Smooth muscle cell (in vitro differentiated cells): ENCODE measurements around the gene SPECC1L. TPM values are rescaled to one million over a fixed set of nuclear protein-coding genes. Genes with fewer than 3 reads are reported as not detected.

Source experiments
- DNase-seq: peaks from one replicate; lab custom pipeline; 2025; ENCODE audit not compliant: unreplicated experiment; lab: John Stamatoyannopoulos, UW
- H2AFZ ChIP-seq: fragments of 200-600 bp; sonication (generic); 2 replicates; pipeline ENCODE4 v1.6.0; 2016; ENCODE audit warnings: antibody characterized with exemption, low read depth, mild to moderate bottlenecking
- H3F3A ChIP-seq: fragments of 200-600 bp; sonication (generic); 2 replicates; pipeline ENCODE4 v1.6.0; 2017; ENCODE audit warnings: antibody characterized with exemption, low read depth
- H3K27ac ChIP-seq: fragments of 200-600 bp; sonication (generic); 2 replicates; pipeline ENCODE4 v1.5.1; 2016; ENCODE audit warnings: low read depth, mild to moderate bottlenecking
- H3K27me3 ChIP-seq: fragments of 200-600 bp; sonication (generic); 2 replicates; pipeline ENCODE4 v1.6.1; 2016; ENCODE audit warnings: low read depth, mild to moderate bottlenecking
- H3K36me3 ChIP-seq: fragments of 200-600 bp; sonication (generic); 2 replicates; pipeline ENCODE4 v1.5.1; 2016; ENCODE audit warnings: low read depth
- H3K4me1 ChIP-seq: fragments of 200-600 bp; sonication (generic); 2 replicates; pipeline ENCODE4 v1.5.1; 2016; ENCODE audit warnings: low read depth
- H3K4me2 ChIP-seq: fragments of 200-600 bp; sonication (generic); 2 replicates; pipeline ENCODE4 v1.6.0; 2016; ENCODE audit warnings: mild to moderate bottlenecking
- H3K4me3 ChIP-seq: fragments of 200-600 bp; sonication (generic); 2 replicates; pipeline ENCODE4 v1.5.1; 2016; ENCODE audit warnings: mild to moderate bottlenecking
- H3K79me2 ChIP-seq: fragments of 200-600 bp; sonication (generic); 2 replicates; pipeline ENCODE4 v1.6.0; 2016; ENCODE audit warnings: low read depth, mild to moderate bottlenecking
- H3K9ac ChIP-seq: fragments of 200-600 bp; sonication (generic); 2 replicates; pipeline ENCODE4 v1.6.0; 2016; ENCODE audit warnings: low read depth
- H3K9me3 ChIP-seq: fragments of 200-600 bp; sonication (generic); replicated peaks from 2 replicates; pipeline ENCODE4 v1.5.1; 2016; ENCODE audit warnings: low read depth
- H4K20me1 ChIP-seq: fragments of 200-600 bp; sonication (generic); 2 replicates; pipeline ENCODE4 v1.6.0; 2016; ENCODE audit warnings: low read depth
- WGBS: methylation state at CpG from one replicate; pipeline ENCODE4 v1.1.7; 2016; ENCODE audit warnings: low lambda C conversion rate; 5-methylcytosine and 5-hydroxymethylcytosine counted together
- polyA plus RNA-seq: library from polyadenylated mRNA; unstranded; fragments of >200 nt; fragmentation: Nextera tagmentation; extraction: Ambion mirVana; gene quantifications from 2 replicates; pipeline ENCODE4 v1.2.1, GENCODE V29; 2016
- total RNA-seq: library from RNA; depleted of rRNA; stranded (reverse); fragments of >200 nt; gene quantifications from 2 replicates; pipeline ENCODE4 v1.2.3, GENCODE V29; 2014
- TF ChIP-seq, protein P1 (sequence below): fragments of 200-600 bp; sonication (generic); IDR thresholded peaks from 2 replicates; pipeline ENCODE4 v1.5.1; 2017; ENCODE audit warnings: borderline replicate concordance, mild to moderate bottlenecking, antibody characterized with exemption; ENCODE audit not compliant: insufficient read depth, poor library complexity, severe bottlenecking

The SPECC1L gene
- total and polyA plus RNA-seq, 2 experiments from 2014 or later: 10.0 to 19.1 TPM

DNA sequence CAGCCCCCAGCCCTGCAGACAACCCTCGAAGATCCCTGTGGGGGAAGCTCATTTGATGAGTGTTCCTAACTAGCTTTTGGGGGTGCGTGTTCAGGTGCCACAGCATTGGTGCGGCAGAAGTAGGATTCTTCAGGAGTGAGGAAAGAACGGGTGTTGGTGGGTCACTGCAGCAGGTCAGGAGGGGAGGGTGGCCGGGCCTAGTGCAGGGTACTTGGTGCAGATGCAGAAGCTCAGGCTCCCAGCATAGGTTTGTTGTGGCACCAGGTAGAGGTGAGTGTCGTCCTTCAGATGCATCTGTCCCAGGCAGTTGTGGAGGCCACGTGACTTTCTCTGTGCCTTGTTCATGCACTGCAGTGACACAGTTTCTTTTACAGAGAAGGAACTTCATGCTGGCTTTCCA lies 141.6 kb downstream of the SPECC1L start:
- H3K9ac ChIP-seq: no peak overlapping the region
- TF ChIP-seq, protein P1, sequence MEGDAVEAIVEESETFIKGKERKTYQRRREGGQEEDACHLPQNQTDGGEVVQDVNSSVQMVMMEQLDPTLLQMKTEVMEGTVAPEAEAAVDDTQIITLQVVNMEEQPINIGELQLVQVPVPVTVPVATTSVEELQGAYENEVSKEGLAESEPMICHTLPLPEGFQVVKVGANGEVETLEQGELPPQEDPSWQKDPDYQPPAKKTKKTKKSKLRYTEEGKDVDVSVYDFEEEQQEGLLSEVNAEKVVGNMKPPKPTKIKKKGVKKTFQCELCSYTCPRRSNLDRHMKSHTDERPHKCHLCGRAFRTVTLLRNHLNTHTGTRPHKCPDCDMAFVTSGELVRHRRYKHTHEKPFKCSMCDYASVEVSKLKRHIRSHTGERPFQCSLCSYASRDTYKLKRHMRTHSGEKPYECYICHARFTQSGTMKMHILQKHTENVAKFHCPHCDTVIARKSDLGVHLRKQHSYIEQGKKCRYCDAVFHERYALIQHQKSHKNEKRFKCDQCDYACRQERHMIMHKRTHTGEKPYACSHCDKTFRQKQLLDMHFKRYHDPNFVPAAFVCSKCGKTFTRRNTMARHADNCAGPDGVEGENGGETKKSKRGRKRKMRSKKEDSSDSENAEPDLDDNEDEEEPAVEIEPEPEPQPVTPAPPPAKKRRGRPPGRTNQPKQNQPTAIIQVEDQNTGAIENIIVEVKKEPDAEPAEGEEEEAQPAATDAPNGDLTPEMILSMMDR: no peak
- no peaks in the 10 kb centered on the region for H3K36me3 ChIP-seq
- H3F3A ChIP-seq: no peaks in the 10 kb centered on the region
- no peak overlapping the region for H3K4me3 ChIP-seq
- H3K27ac ChIP-seq: no peak overlapping the region
- DNase-seq: no peak
- H3K27me3 ChIP-seq: no peaks in the 10 kb centered on the region
- no peak overlapping the region for H3K4me2 ChIP-seq
- H3K9me3 ChIP-seq: no peaks in the 10 kb centered on the region
- 96% methylated on average over 7 of the region's 7 CpGs for WGBS
- H4K20me1 ChIP-seq: peaks cover 56% of the 10 kb centered on the region
- H2AFZ ChIP-seq: no peak overlapping the region
- H3K4me1 ChIP-seq: no peaks in the 10 kb centered on the region
- no peaks in the 10 kb centered on the region for H3K79me2 ChIP-seq

DNA sequence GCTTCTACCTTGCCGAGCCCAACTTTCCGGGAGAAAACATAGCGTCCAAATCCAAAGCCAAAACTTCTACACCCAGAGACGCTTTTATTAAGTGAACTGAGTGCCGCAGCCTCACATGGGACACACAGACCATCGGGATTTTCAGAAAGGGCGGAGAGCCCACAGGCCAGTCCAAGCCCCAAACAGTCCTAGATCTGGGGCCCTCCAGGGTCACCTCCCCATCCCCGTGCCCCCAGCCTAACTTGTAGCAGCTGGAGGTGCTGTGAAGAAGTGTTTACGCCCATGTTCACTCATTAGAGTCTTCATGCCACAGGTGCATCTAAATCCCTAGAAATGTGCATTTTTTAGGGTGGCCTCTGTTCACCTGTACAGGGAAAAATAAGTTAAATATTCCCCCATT lies 142.6 kb downstream of the SPECC1L start:
- H3K4me3 ChIP-seq: no peak overlapping the region
- H3K27me3 ChIP-seq: no peaks in the 10 kb centered on the region
- H3F3A ChIP-seq: no peaks in the 10 kb centered on the region
- H2AFZ ChIP-seq: no peak overlapping the region
- no peak for DNase-seq
- no peak overlapping the region for H3K27ac ChIP-seq
- H3K9me3 ChIP-seq: no peaks in the 10 kb centered on the region
- no peak overlapping the region for H3K4me2 ChIP-seq
- no peaks in the 10 kb centered on the region for H3K36me3 ChIP-seq
- TF ChIP-seq, protein P1: no peak
- 97% methylated on average over 9 of the region's 9 CpGs for WGBS
- H4K20me1 ChIP-seq: peaks cover 46% of the 10 kb centered on the region
- no peak overlapping the region for H3K9ac ChIP-seq
- H3K79me2 ChIP-seq: no peaks in the 10 kb centered on the region
- no peaks in the 10 kb centered on the region for H3K4me1 ChIP-seq

DNA sequence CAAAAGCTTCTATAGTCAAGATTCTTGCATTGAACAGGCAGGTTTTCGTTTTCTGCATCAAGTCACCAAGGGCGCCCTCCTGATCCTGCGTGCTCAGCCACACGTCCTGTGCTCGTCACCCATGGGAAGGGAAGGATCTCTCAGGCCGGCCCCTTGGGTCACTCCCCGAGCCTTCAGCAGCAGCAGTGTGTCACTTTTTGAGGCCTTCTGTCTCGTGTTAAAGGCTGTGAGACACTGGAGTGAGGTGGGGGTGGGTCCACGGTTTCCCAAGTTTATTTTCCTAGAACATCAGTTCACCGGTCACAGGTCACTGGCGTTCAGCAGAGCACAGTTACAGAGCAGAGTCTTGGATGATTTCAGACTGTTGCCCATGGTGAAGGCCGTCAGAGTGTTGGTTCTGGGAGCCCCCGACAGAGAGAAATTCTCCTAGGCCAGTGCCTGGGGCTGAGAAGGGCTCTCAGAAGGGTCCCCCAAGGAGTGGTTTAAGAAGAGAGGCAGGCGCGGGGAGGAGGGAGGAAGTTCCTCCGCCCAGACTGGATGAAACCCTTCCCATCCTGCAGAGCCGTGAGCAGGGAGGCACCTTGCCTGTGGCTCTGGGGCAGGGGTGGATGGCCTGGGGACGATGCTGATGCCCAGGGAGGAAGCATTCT lies 143.2 kb downstream of the SPECC1L start:
- TF ChIP-seq, protein P1: no peak
- Histone ChIP-seq H3K79me2 (no peaks in the 10 kb centered on the region), H3K4me2 (no peak overlapping the region), H3K36me3 (no peaks in the 10 kb centered on the region), H3K9me3 (no peaks in the 10 kb centered on the region), H2AFZ (no peak overlapping the region), H3K27ac (no peak overlapping the region), H3K27me3 (no peaks in the 10 kb centered on the region), H3K4me1 (no peaks in the 10 kb centered on the region), H3K4me3 (no peak overlapping the region), H4K20me1 (peaks cover 41% of the 10 kb centered on the region), H3K9ac (no peak overlapping the region), H3F3A (no peaks in the 10 kb centered on the region)
- no peak for DNase-seq
- 94% methylated on average over 18 of the region's 18 CpGs for WGBS

DNA sequence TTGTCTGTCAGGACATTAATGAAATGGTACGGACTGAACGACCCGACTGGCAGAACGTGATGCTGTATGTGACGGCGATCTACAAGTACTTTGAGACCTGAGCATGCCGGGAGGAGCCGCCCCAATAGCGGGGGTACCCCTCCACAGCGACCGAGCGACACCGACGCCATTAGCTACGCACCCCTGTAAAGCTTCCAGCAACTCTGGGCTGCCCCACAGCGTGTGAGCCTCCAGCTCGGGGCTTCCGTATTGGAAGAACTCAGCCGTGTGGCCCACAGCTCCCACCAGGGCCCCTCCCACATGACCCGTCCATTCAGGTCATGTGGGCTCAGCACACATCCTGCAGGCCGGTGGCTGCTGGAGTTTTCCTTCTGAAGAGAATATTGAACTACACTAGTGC lies 143.9 kb downstream of the SPECC1L start:
- Histone ChIP-seq H3K9me3 (no peaks in the 10 kb centered on the region), H3K27ac (no peak overlapping the region), H3F3A (no peaks in the 10 kb centered on the region), H3K79me2 (no peaks in the 10 kb centered on the region), H4K20me1 (peaks cover 34% of the 10 kb centered on the region), H3K36me3 (no peaks in the 10 kb centered on the region), H3K9ac (no peak overlapping the region), H3K4me1 (no peaks in the 10 kb centered on the region), H3K27me3 (no peaks in the 10 kb centered on the region), H3K4me3 (no peak overlapping the region), H2AFZ (no peak overlapping the region), H3K4me2 (no peak overlapping the region)
- no peak for DNase-seq
- TF ChIP-seq, protein P1: no peak
- 96% methylated on average over 21 of the region's 21 CpGs for WGBS
